OCI-LY7 (cell line): Measurements from ENCODE around the gene IGF1R. TPM values are rescaled to one million over a fixed set of nuclear protein-coding genes. Genes with fewer than 3 reads are reported as not detected.

Source experiments
- BruUV-seq: library from RNA; stranded (reverse); fragments of 400-500 nt; replicated peaks from 2 replicates; lab custom pipeline; 2021; lab: Mats Ljungman, UMichigan
- CTCF ChIA-PET: fragments of 300-600 bp; sonication (Branson Sonifier 250); formaldehyde crosslinking; loops from one replicate; lab custom pipeline; 2022; ENCODE audit warnings: antibody characterized with exemption; ENCODE audit not compliant: unreplicated experiment; lab: Charles Lee
- POLR2A ChIA-PET: fragments of 300-600 bp; sonication (Branson Sonifier 250); formaldehyde crosslinking; loops from one replicate; lab custom pipeline; 2022; ENCODE audit warnings: antibody characterized with exemption; lab: Charles Lee
- DNase-seq: peaks from one replicate; pipeline ENCODE4 v3.0.0-alpha.2; 2015; ENCODE audit warnings: low spot score
- H2AFZ ChIP-seq: fragments of 200-600 bp; sonication (generic), shearing (Covaris generic); 2 replicates; pipeline ENCODE4 v1.6.1; 2014; ENCODE audit warnings: mild to moderate bottlenecking, antibody characterized with exemption, low read length, moderate library complexity
- H3K27ac ChIP-seq: fragments of 200-600 bp; sonication (generic); 2 replicates; pipeline ENCODE4 v1.5.1; 2014; ENCODE audit warnings: mixed run types, low read depth, mild to moderate bottlenecking, moderate library complexity, low read length, inconsistent platforms; ENCODE audit not compliant: poor library complexity, severe bottlenecking
- H3K36me3 ChIP-seq: fragments of 200-600 bp; sonication (generic); 2 replicates; pipeline ENCODE4 v1.6.1; 2014; ENCODE audit warnings: mild to moderate bottlenecking, antibody characterized with exemption, low read length, moderate library complexity, mixed read lengths; ENCODE audit not compliant: insufficient read depth
- H3K4me1 ChIP-seq: fragments of 200-600 bp; sonication (generic); 2 replicates; pipeline ENCODE4 v1.5.1; 2014; ENCODE audit warnings: mild to moderate bottlenecking, low read length; ENCODE audit not compliant: insufficient read depth, poor library complexity, severe bottlenecking
- H3K4me2 ChIP-seq: fragments of 200-600 bp; sonication (generic); 2 replicates; pipeline ENCODE4 v1.6.1; 2014; ENCODE audit warnings: mild to moderate bottlenecking, low read length
- H3K4me3 ChIP-seq: fragments of 200-600 bp; sonication (generic); 2 replicates; pipeline ENCODE4 v1.5.1; 2014; ENCODE audit warnings: mild to moderate bottlenecking, low read depth, low read length; ENCODE audit not compliant: poor library complexity, severe bottlenecking
- H3K79me2 ChIP-seq: fragments of 200-600 bp; sonication (generic); 2 replicates; pipeline ENCODE4 v1.6.1; 2016; ENCODE audit warnings: low read depth, mild to moderate bottlenecking, low read length, moderate library complexity, mixed read lengths; ENCODE audit not compliant: insufficient read depth
- H3K9me2 ChIP-seq: fragments of 200-600 bp; sonication (generic); 2 replicates; pipeline ENCODE4 v1.6.1; 2016; ENCODE audit warnings: mild to moderate bottlenecking, low read length, mixed read lengths; ENCODE audit not compliant: insufficient read depth
- H3K9me3 ChIP-seq: fragments of 200-600 bp; sonication (generic); 2 replicates; pipeline ENCODE4 v1.6.1; 2014; ENCODE audit warnings: mild to moderate bottlenecking, mixed run types, low read length, mixed read lengths
- H4K20me1 ChIP-seq: fragments of 200-600 bp; sonication (generic); 2 replicates; pipeline ENCODE4 v1.6.1; 2014; ENCODE audit warnings: mild to moderate bottlenecking, antibody characterized with exemption, low read length, moderate library complexity, mixed read lengths; ENCODE audit not compliant: insufficient read depth
- EZH2phosphoT487 ChIP-seq: fragments of 200-600 bp; sonication (generic); IDR thresholded peaks from 2 replicates; pipeline ENCODE4 v1.6.1; 2018; ENCODE audit warnings: low read depth, borderline replicate concordance, mild to moderate bottlenecking, mixed run types, antibody characterized with exemption, low read length, moderate library complexity, mixed read lengths
- intact Hi-C: fragments of 100-400 bp; cut with micrococcal nuclease; formaldehyde crosslinking; loops from one replicate; pipeline ENCODE4 v1.10.0; 2022; ENCODE audit not compliant: unreplicated experiment
- total RNA-seq, 2 experiments: library from RNA; depleted of rRNA in 1 of 2; stranded (reverse); fragments of >200 nt in 1 of 2; shearing (Covaris generic) in 1 of 2; gene quantifications; 2 replicates each; pipeline ENCODE4 v1.2.3, GENCODE V29; 2014 to 2022
- TF ChIP-seq, protein P1 (sequence below): fragments of 200-600 bp; sonication (generic); conservative IDR thresholded peaks from 2 replicates; pipeline ENCODE4 v1.5.1; 2014; ENCODE audit warnings: mild to moderate bottlenecking, antibody characterized with exemption, low read length, moderate library complexity, mixed read lengths

The IGF1R gene
- total RNA-seq, 2 experiments from 2014 or later, result 26.5 to 29.1 TPM

DNA sequence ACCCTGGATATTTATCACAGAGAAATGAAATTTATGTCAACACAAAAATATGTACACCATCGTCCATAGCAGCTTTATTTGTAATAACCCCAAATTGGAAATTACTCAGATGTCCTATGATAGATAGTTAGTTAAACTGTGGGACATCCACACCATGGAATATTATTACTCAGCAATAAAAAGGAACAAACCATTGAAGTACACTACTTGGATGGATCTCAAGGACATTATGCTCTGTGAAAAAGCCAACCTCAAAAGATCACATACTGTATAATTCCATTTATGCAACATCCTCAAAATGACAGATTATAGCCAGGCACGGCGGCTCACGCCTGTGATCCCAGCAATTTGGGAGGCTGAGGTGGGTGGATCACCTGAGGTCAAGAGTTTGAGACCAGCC, 246.0 kb downstream of the IGF1R start:
- intact Hi-C loops, result no loop called here
- CTCF ChIA-PET, result interaction anchor here (0.6 kb wide), 1 partner anchor 43 kb away, joined by 4 read pairs; no protein-coding TSS in a partner anchor

DNA sequence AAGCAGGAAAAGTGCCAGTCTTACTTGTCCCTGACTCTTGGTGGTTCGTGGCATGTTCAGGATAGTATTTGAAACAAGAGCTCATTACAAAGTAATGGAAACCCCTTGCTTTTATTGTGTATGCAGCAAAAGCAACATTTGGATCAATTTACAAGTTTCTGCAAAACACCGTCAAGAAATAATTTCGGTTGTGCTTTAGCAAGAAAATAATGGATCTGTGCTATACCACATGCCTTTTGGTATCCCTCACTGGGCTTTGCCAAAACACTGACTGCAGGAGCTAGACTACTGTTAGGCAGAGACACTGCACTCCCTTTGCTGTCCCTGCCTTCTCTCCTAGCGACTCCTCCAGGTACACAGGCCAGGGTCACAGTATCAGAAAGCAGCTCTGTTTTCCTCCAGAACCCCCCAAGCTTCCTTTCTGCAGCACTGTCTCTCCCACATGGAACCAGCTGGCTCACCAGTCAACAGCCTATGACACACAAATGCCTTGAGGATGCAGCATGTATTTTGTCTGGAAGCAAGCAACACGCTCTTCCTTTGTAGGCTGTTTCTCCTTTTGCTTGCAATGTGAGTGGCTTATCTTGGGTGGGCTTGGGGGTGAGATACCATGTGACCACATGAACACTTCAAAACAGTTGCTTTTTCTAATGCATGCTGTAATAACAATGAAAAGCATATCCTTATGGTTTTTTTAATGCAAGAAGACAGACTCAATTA, 247.8 kb downstream of the IGF1R start:
- no TSS peak for BruUV-seq
- Histone ChIP-seq H3K27ac (no peak overlapping the region), H3K4me1 (no peaks in the 10 kb centered on the region), H2AFZ (no peak overlapping the region), H3K79me2 (no peaks in the 10 kb centered on the region), H3K4me3 (no peak overlapping the region), H3K9me3 (no peaks in the 10 kb centered on the region), H3K4me2 (no peak overlapping the region), H4K20me1 (no peaks in the 10 kb centered on the region), H3K9me2 (no peaks in the 10 kb centered on the region), H3K36me3 (no peaks in the 10 kb centered on the region; the same call in 1 of the 2 replicates)
- POLR2A ChIA-PET, result interaction anchor here (0.6 kb wide), 1 partner anchor 117 kb away, joined by 3 read pairs; no protein-coding TSS in a partner anchor
- intact Hi-C loops, result no loop called here
- no peak for DNase-seq
- CTCF ChIA-PET, result no interaction called here
- TF ChIP-seq, protein P1, sequence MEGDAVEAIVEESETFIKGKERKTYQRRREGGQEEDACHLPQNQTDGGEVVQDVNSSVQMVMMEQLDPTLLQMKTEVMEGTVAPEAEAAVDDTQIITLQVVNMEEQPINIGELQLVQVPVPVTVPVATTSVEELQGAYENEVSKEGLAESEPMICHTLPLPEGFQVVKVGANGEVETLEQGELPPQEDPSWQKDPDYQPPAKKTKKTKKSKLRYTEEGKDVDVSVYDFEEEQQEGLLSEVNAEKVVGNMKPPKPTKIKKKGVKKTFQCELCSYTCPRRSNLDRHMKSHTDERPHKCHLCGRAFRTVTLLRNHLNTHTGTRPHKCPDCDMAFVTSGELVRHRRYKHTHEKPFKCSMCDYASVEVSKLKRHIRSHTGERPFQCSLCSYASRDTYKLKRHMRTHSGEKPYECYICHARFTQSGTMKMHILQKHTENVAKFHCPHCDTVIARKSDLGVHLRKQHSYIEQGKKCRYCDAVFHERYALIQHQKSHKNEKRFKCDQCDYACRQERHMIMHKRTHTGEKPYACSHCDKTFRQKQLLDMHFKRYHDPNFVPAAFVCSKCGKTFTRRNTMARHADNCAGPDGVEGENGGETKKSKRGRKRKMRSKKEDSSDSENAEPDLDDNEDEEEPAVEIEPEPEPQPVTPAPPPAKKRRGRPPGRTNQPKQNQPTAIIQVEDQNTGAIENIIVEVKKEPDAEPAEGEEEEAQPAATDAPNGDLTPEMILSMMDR, result no peak
- no peak for TF ChIP-seq EZH2phosphoT487

More for the DNA sequence above, 246.0 kb downstream of the IGF1R start:
- Histone ChIP-seq H3K9me3 (no peaks in the 10 kb centered on the region), H3K27ac (no peak overlapping the region), H3K4me2 (no peak overlapping the region), H4K20me1 (no peaks in the 10 kb centered on the region; the same call in 1 of the 2 replicates), H3K4me1 (no peaks in the 10 kb centered on the region), H3K79me2 (no peaks in the 10 kb centered on the region), H3K4me3 (no peak overlapping the region), H2AFZ (no peak overlapping the region), H3K36me3 (no peaks in the 10 kb centered on the region; the same call in 1 of the 2 replicates), H3K9me2 (no peaks in the 10 kb centered on the region)
- DNase-seq, result no peak
- no peak for TF ChIP-seq EZH2phosphoT487
- TF ChIP-seq, protein P1, result no peak
- POLR2A ChIA-PET, result interaction anchor here (0.7 kb wide), 1 partner anchor 375 kb away, joined by 3 read pairs; no protein-coding TSS in a partner anchor
- no TSS peak for BruUV-seq
